Measurements from ENCODE around the gene SIGLECL1.
A peak's percentile ranks its signal among the peaks of the same experiment; 100 is the strongest.

SIGLECL1 gene
- 0 to 0.62 reads per million in 2 donors for total RNA-seq

DNA sequence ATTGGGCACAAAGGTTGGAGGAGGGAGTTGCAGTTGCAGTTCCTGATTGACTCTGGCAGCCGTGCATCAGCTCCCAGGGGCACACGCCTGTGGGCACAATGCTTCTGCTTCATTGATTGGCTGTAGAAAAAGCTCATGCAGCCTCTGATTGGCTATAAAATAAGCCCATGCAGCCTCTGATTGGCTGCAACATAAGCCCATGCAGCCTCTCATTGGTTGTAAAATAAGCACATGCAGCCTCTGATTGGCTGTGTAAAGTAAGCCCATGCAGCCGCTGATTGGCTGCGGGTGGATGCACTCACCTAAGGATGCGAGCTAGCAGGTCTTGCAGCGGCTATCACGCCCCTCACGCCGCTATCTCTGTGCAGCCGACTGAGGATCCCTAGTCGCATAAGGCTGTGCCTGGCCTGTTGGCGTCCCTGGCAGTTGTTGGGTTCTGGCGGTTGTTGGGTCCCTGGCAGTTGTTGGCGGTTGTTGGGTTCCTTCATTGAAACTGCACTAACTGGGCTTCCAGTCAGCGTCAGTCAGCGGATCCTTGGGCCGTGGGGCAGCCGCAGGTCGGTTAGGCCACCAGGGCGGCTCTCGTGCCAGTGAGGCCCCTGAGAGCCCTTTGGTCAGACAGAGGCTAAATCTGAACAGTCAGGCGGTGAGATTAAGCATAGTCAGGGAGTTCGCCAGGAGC lies at the start of gene SIGLECL1:
Gene SIGLECL1, plus strand, starts transcription at position 295 of the 682 bp plus-strand sequence. CDS start 12,993 bp downstream, outside the sequence.
- DNase-seq, result no peak

DNA sequence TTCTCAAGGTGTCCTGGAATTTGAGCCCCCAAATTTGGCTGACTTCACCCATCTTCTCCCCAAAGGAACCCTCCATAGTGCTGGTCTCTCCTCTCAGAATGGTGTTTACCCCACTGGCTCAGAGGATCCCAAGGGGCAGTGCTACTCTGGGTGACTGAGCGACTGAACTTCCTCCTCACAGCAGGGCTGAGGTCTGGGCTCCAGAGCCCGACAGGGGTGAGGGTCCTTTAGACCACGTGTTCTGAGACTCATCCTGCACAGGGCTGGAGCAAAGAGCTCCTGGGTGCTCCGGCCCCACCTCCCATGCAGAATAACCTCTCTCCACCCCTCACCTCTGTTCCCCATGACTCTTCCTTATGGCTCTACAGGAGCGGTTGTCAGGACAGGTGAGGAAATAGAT lies 49.2 kb upstream of the SIGLECL1 start:
- DNase-seq, result no peak

DNA sequence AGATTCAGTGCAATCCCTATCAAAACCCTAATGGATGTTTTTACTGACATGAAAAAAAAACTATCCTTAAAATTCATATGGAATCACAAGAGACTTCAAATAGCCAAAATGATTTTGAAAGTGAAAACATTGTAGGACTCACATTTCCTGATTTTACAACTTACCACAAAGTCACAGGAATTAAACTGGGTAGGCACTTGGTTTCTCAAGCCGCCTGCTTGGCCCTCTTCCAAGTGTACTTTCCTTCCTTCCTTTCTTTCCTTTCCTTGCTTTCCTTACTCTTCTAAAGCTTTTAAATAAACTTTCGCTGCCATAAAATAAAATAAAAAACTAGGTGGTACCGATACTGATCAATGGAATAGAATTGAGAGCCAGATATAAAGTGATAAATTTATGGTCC lies 47.0 kb upstream of the SIGLECL1 start:
- DNase-seq, result no peak

GRCh38 chr19:51204321-51204720 lies 46.6 kb upstream of the SIGLECL1 start:
- no peak for DNase-seq

GRCh38 chr19:51207747-51208146 lies 43.1 kb upstream of the SIGLECL1 start:
- DNase-seq, result peak in 1 of 5 experiments; percentile 54

DNA sequence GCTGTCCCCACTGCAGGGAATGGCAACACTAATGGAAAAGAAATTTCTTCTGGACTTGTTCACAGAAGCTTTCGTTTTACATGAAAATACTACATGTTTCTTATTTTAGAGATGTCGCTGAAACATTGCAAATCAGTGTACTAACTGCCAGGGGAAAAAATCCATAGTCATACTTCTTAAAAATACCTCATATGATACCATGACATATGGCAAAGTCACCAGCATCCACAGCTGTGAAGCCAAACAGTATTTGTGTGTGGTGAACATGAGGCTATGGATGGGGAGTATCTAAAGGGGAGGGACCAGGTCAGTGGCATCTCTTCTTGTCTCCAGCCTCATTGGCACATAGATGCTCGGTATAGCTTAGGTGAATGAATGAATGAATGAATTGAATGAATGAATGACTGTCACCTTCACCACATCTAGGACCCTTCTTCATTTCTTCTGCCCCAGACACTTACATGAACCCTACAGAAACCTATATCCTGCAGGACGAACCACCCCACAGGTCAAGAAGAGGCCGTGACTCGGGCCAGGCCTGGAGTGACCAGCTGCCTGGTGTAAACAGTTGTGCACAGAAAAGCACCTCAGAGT lies 40.6 kb upstream of the SIGLECL1 start:
- DNase-seq, result no peak

GRCh38 chr19:51210874-51211361 lies 40.0 kb upstream of the SIGLECL1 start:
- peak in 1 of 5 experiments; percentile 20 for DNase-seq

- no peak for DNase-seq
Measured at GRCh38 chr19:51211833-51212232, 39.0 kb upstream of the SIGLECL1 start.

DNA sequence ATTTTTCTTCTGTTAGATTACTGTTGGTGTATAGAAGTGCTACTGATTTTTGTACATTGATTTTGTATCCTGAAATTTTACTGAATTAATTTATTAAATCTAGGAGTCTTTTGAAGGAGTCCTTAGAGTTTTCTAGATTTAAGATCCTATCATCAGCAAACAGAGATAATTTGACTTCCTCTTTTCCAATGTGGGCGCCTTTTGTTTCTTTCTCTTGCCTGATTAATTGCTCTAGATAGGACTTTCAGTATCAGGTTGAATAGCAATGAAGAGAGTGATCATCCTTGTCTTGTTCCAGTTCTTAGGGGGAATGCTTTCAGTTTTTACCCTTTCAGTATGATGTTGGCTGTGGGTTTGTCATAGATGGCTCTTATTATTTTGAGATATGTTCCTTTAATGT lies 31.6 kb upstream of the SIGLECL1 start:
- peak in 1 of 5 experiments; percentile 38 for DNase-seq

DNA sequence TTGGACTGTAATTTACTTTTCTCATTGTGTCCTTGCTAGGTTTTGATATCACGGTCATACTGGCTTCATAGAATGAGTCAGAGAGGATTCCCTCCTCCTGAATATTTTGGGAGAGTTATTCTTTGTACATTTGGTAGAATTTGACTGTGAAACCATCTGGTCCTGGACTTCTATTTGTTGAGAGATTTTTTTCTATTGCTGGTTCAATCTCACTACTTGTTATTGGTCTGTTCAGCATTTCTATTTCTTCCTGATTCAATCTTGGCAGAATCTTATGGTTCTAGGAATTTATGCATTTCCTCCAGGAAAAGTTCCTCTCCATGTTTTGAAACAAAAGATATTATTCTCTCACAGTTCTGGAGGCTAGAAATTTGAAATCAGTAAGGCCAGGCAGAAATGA lies 30.9 kb upstream of the SIGLECL1 start:
- DNase-seq, result no peak

GRCh38 chr19:51220996-51221395 lies 29.9 kb upstream of the SIGLECL1 start:
- no peak for DNase-seq

DNA sequence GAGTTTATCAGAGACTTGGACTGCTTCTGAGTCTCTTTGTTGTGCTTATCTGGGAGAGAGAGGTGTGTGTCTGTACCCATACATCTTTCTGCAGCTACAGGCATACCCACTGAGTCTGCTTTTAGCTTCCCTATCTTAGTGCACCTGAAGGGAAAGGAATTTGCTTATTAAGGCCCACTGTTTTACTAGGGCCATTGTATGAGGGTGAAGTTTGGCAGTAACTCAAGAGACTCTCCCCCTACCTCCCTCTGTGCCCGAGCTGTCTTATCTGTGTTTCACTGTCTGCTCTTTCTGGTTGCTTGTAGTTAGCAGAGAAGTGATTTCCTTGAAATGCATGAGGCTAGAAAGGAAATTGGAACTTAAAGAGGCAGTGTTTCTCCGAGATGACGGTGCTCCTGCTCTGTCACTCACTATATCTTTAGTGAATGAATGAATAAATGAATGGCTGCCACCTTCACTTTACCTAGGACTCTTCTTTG lies 26.7 kb upstream of the SIGLECL1 start:
- DNase-seq, result peak in 1 of 5 experiments; percentile 69

- DNase-seq, result peak in 1 of 5 experiments; percentile 51
Measured at GRCh38 chr19:51224898-51225393, 25.9 kb upstream of the SIGLECL1 start, which contains the start of gene CD33. Gene CD33, plus strand, starts transcription at chr19:51225080. Its CDS starts 39 bp downstream, at chr19:51225119.

DNA sequence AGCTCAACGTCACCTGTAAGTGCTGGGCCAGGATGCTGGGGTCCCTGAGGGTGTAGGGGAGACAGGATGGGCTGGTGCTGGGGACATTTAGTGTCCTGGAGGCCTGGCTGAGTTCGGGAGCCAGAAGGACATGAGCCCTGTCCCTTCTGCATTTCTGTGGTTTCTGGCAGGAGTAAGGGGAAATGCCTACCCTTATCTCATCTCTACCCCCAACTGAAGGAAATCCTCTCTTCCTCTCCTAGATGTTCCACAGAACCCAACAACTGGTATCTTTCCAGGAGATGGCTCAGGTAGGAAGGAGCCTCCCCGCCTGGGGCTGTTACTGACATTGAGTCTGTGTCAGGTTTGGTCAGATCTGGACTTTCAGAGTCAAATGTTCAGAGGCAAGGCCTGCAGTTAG lies 24.8 kb upstream of the SIGLECL1 start:
- no peak for DNase-seq

DNA sequence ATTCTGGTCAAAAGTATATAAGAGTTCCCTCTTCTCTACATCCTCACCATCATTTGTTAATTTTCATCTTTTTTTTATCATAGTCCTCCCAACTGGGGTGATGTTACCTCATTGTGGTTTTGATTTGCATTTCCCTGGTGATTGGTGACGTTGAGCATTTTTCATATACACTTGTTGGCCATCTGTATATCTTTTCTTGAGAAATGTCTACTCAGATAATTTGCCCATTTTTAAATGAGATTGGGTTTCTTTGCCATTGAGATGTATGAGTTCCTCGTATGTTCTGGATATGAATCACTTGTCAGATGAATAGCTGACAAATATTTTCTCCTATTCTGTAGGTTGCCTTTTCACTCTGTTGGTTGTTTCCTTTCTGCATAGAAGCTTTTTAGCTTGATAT lies 23.6 kb upstream of the SIGLECL1 start:
- peak in 1 of 5 experiments; percentile 87 for DNase-seq

DNA sequence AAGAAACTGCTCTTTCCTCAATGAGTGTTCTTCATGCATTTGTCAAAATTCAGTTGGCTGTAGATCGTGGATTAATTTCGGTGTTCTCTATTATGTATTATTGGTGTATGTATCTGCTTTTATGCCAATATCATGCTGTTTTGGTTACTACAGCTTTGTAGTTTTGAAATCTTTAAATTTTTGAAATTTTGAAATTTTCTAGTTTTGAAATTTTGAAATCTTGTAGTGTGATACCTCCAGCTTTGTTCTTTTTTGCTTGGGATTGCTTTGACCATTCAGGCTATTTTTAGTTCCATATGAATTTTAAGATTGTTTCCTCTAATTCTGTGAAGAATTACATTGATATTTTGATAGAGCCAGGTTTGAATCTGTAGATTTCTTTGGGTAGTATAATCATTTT lies 22.9 kb upstream of the SIGLECL1 start:
- DNase-seq, result no peak

GRCh38 chr19:51240866-51241265 lies 10.0 kb upstream of the SIGLECL1 start:
- DNase-seq, result no peak

GRCh38 chr19:51242881-51243630 lies 7.8 kb upstream of the SIGLECL1 start:
- no peak for DNase-seq

- peak in 1 of 5 experiments; percentile 63 for DNase-seq
Measured at GRCh38 chr19:51246164-51246552, 4.7 kb upstream of the SIGLECL1 start.

- no peak for DNase-seq
Measured at GRCh38 chr19:51247972-51248590, 2.8 kb upstream of the SIGLECL1 start.

- DNase-seq, result peak in 1 of 5 experiments; percentile 76
Measured at GRCh38 chr19:51251468-51251820, 564 bp downstream of the SIGLECL1 start.

- DNase-seq, result no peak
Measured at GRCh38 chr19:51252306-51253079, 1.6 kb downstream of the SIGLECL1 start.
